GM19351 (cell line): ENCODE data around the gene BCL7B.
"Not testable (repeated sequence)": the region's sequence is repeated elsewhere in the genome, so short reads cannot be mapped to it uniquely, and the experiment has no call there.

Experiments
- ATAC-seq: cut with Tn5 transposase; IDR thresholded peaks from one replicate; pipeline ENCODE4 v1.9.1; 2021; ENCODE audit warnings: mild to moderate bottlenecking, moderate library complexity; ENCODE audit not compliant: unreplicated experiment

BCL7B gene

GRCh38 chr7:73504017-73504416 lies 53.5 kb downstream of the BCL7B start:
- no peak for ATAC-seq

DNA sequence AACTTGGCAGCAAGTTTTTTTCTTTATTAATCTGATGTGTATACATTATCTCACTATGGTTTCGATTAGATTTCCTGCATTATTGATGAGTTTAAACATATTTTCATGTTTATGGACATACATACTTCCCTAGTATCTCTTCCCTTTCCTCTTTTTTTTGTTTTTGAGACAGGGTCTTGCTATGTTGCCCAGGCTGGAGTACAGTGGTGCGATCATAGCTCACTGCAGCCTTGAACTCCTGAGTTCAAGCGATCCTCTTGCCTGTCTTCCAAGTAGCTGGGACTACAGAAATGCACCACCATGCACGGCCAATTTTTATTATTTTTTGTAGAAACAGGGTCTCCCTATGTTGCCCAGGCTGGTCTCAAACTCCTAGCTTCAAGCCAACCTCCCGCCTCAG lies 54.3 kb downstream of the BCL7B start:
- ATAC-seq, result no peak

DNA sequence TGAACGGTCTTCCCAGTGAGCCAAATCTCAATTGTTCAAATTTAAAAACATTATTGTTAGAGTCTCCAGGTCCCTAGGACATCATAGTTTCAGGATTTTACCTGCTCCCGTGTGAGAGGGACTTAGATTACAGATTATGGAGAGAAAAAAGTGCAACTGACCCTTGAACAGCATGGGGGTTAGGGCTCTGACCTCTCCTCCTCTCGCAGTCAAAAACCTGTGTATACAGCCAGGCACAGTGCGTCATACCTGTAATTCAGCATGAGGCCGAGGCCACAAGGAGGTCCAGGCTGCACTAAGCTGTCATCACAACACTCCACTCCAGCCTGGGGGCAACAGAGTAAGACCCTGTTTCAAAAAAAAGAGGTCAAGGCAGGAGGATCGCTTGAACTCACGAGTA lies 60.9 kb downstream of the BCL7B start:
- no peak for ATAC-seq

DNA sequence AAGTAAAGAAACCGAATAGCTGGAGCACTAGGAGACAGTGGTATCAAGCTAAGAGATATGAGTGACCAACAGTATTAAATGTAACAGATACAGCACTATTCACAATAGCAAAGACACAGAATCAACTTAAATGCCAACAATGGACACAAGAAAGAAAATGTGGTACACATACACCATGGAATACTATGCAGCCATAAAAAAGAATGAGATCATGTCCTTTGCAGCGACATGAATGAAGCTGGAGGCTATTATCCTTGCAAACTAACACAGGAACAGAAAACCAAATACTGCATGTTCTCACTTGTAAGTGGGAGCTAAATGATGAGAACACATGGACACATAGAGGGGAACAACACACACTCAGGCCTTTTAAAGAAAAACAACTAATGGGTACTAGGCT lies 62.0 kb downstream of the BCL7B start:
- not testable (repeated sequence) for ATAC-seq

GRCh38 chr7:73489976-73490375 lies 67.5 kb downstream of the BCL7B start:
- no peak for ATAC-seq

DNA sequence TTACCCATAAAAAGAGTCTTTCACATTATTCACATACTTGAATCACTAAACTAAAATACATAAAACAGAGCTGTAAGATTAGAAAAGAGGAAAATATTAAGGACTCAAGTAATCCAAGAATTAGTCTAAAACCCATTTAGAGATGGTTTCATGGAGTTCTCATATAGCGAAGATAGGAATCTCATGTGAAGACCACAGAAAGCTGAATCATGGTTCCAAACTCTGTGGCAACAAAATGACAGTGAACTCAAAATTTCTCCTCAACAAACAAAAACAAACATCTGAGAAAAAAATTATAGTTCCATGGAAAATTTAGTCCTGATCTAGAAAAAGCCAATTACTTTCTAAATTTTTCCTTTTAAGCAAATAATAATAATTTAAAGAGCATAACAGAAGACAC lies 70.0 kb downstream of the BCL7B start:
- no peak for ATAC-seq
